Smooth muscle cell (in vitro differentiated cells): ENCODE results near the gene CLDN7. TPM values are rescaled to one million over a fixed set of nuclear protein-coding genes. Genes with fewer than 3 reads are reported as not detected.

Experiments
- DNase-seq: peaks from one replicate; lab custom pipeline; 2025; ENCODE audit not compliant: unreplicated experiment; lab: John Stamatoyannopoulos, UW
- H2AFZ ChIP-seq: fragments of 200-600 bp; sonication (generic); 2 replicates; pipeline ENCODE4 v1.6.0; 2016; ENCODE audit warnings: antibody characterized with exemption, low read depth, mild to moderate bottlenecking
- H3F3A ChIP-seq: fragments of 200-600 bp; sonication (generic); 2 replicates; pipeline ENCODE4 v1.6.0; 2017; ENCODE audit warnings: antibody characterized with exemption, low read depth
- H3K27ac ChIP-seq: fragments of 200-600 bp; sonication (generic); 2 replicates; pipeline ENCODE4 v1.5.1; 2016; ENCODE audit warnings: low read depth, mild to moderate bottlenecking
- H3K27me3 ChIP-seq: fragments of 200-600 bp; sonication (generic); 2 replicates; pipeline ENCODE4 v1.6.1; 2016; ENCODE audit warnings: low read depth, mild to moderate bottlenecking
- H3K36me3 ChIP-seq: fragments of 200-600 bp; sonication (generic); 2 replicates; pipeline ENCODE4 v1.5.1; 2016; ENCODE audit warnings: low read depth
- H3K4me1 ChIP-seq: fragments of 200-600 bp; sonication (generic); 2 replicates; pipeline ENCODE4 v1.5.1; 2016; ENCODE audit warnings: low read depth
- H3K4me2 ChIP-seq: fragments of 200-600 bp; sonication (generic); 2 replicates; pipeline ENCODE4 v1.6.0; 2016; ENCODE audit warnings: mild to moderate bottlenecking
- H3K4me3 ChIP-seq: fragments of 200-600 bp; sonication (generic); 2 replicates; pipeline ENCODE4 v1.5.1; 2016; ENCODE audit warnings: mild to moderate bottlenecking
- H3K79me2 ChIP-seq: fragments of 200-600 bp; sonication (generic); 2 replicates; pipeline ENCODE4 v1.6.0; 2016; ENCODE audit warnings: low read depth, mild to moderate bottlenecking
- H3K9ac ChIP-seq: fragments of 200-600 bp; sonication (generic); 2 replicates; pipeline ENCODE4 v1.6.0; 2016; ENCODE audit warnings: low read depth
- H3K9me3 ChIP-seq: fragments of 200-600 bp; sonication (generic); replicated peaks from 2 replicates; pipeline ENCODE4 v1.5.1; 2016; ENCODE audit warnings: low read depth
- H4K20me1 ChIP-seq: fragments of 200-600 bp; sonication (generic); 2 replicates; pipeline ENCODE4 v1.6.0; 2016; ENCODE audit warnings: low read depth
- WGBS: methylation state at CpG from one replicate; pipeline ENCODE4 v1.1.7; 2016; ENCODE audit warnings: low lambda C conversion rate; 5-methylcytosine and 5-hydroxymethylcytosine counted together
- polyA plus RNA-seq: library from polyadenylated mRNA; unstranded; fragments of >200 nt; fragmentation: Nextera tagmentation; extraction: Ambion mirVana; gene quantifications from 2 replicates; pipeline ENCODE4 v1.2.1, GENCODE V29; 2016
- total RNA-seq: library from RNA; depleted of rRNA; stranded (reverse); fragments of >200 nt; gene quantifications from 2 replicates; pipeline ENCODE4 v1.2.3, GENCODE V29; 2014
- TF ChIP-seq, protein P1 (sequence below): fragments of 200-600 bp; sonication (generic); IDR thresholded peaks from 2 replicates; pipeline ENCODE4 v1.5.1; 2017; ENCODE audit warnings: borderline replicate concordance, mild to moderate bottlenecking, antibody characterized with exemption; ENCODE audit not compliant: insufficient read depth, poor library complexity, severe bottlenecking

CLDN7 gene
- total and polyA plus RNA-seq, 2 experiments from 2014 or later, result 25.2 to 33.7 TPM

DNA sequence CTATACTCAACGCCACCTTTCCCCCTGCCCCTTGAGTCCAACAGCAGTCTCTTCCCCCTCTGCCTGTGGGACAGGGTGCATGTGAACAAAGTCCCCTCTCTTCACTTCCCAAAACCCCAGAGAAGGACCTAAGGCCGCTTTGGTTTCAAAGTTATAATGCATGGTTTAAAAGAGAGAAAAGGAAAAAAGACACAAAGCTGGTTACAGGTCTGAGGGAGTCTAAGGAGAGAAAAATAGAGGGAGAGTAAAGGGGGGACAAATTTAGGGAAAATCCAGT, 18.9 kb downstream of the CLDN7 start:
- peak overlapping the region; percentile 95 for H3K27ac ChIP-seq
- no peaks in the 10 kb centered on the region for H3K27me3 ChIP-seq
- DNase-seq, result no peak
- H3F3A ChIP-seq, result peaks cover 27% of the 10 kb centered on the region
- peak overlapping the region; percentile 84 for H3K4me2 ChIP-seq
- H3K9ac ChIP-seq, result peak overlapping the region; percentile 99
- peaks cover 57% of the 10 kb centered on the region for H3K79me2 ChIP-seq
- 54% methylated on average over 2 of the region's 2 CpGs for WGBS
- H2AFZ ChIP-seq, result peak overlapping the region; percentile 82
- peak overlapping the region; percentile 82 for H3K4me3 ChIP-seq
- TF ChIP-seq, protein P1, sequence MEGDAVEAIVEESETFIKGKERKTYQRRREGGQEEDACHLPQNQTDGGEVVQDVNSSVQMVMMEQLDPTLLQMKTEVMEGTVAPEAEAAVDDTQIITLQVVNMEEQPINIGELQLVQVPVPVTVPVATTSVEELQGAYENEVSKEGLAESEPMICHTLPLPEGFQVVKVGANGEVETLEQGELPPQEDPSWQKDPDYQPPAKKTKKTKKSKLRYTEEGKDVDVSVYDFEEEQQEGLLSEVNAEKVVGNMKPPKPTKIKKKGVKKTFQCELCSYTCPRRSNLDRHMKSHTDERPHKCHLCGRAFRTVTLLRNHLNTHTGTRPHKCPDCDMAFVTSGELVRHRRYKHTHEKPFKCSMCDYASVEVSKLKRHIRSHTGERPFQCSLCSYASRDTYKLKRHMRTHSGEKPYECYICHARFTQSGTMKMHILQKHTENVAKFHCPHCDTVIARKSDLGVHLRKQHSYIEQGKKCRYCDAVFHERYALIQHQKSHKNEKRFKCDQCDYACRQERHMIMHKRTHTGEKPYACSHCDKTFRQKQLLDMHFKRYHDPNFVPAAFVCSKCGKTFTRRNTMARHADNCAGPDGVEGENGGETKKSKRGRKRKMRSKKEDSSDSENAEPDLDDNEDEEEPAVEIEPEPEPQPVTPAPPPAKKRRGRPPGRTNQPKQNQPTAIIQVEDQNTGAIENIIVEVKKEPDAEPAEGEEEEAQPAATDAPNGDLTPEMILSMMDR, result no peak
- H3K9me3 ChIP-seq, result no peaks in the 10 kb centered on the region
- peaks cover 19% of the 10 kb centered on the region for H3K4me1 ChIP-seq
- no peaks in the 10 kb centered on the region for H3K36me3 ChIP-seq
- H4K20me1 ChIP-seq, result no peaks in the 10 kb centered on the region

DNA sequence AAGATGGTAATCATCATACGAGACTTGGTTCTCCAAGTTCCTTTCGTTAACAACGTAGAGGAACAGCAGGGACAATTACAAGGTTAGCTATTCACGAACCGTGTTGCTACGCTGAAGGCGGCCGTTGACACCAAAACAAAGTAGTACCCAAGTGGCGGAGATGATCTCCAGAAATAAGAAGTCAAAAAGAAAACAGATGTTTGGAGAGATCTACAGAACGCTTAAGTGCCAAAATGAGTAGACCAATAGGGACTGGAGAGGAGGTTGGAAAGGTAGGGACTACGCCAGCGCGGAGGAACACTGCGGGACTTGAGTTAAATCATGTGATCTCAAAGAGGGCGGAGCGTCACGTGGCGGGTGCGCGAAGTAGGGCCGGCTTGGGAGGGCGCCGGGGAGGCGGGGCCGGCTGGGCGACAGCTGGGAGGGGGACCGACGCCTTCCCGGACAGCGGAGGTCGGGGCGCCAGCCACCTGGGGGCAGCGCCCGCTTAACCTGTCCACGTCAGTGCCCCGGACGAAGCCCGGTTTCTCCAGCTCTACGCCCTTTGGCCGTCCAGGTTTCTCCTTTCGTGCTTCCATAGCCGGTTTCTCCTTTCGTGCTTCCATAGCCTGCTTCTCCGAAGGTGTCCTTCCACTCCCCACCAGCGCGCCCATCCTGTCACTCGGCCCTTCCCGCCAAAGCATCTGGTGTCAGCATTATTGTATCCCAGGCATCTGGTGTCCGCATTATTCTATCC, 19.4 kb downstream of the CLDN7 start:
- WGBS, result 2% methylated on average over 42 of the region's 49 CpGs
- H3K36me3 ChIP-seq, result no peaks in the 10 kb centered on the region
- H4K20me1 ChIP-seq, result no peaks in the 10 kb centered on the region
- H3K9me3 ChIP-seq, result no peaks in the 10 kb centered on the region
- H2AFZ ChIP-seq, result peak overlapping the region; percentile 82
- TF ChIP-seq, protein P1, result no peak
- peaks cover 27% of the 10 kb centered on the region for H3F3A ChIP-seq
- H3K4me3 ChIP-seq, result peak overlapping the region; percentile 82
- peak overlapping the region; percentile 99 for H3K9ac ChIP-seq
- no peaks in the 10 kb centered on the region for H3K27me3 ChIP-seq
- H3K79me2 ChIP-seq, result peaks cover 54% of the 10 kb centered on the region
- peak overlapping the region; percentile 84 for H3K4me2 ChIP-seq
- peak; percentile 85 for DNase-seq
- peak overlapping the region; percentile 95 for H3K27ac ChIP-seq
- peaks cover 19% of the 10 kb centered on the region for H3K4me1 ChIP-seq

DNA sequence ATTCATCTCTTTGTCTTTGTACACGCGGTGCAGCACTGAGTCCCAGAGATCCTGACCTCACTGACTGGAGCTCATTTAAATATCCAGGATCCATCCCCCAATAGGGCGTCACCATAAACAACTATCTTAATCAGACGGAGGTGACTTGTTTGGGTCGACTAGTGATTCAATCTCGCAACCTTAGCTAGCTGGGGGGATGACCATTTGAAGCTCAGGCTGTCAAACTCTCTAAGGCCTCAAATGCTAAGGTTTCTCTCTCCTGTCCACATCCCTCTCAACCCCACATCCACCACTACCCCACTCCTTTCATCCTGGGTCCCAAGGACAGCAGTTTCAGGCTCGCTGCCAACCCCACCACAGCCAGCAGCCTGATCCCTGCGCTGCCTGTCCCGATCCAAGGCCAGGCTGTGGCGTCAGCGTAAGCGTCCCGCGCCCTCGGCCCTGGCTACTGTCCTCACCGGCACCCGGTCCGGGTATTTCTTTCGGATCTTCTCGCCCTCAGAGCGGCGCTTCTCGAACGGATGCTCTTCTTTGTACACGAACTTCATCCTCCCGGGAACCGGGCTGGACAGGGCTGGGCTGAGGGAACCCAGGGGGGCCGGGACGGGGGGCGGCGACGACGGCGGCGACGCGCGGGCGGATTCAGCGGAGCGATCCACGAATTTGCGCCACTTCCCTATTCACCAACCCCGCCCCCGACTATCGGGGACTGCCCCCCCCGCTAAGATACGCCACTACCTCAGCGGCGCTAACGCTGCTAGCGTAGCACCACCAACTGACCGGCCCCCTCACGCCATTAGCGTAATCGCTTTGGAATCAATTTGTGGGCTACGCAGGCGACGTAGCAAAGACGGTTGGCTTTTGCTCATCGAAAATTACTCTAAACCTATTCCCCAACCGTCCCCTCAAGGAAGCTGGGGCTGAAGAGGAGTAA, 20.2 kb downstream of the CLDN7 start, which contains the start of gene GABARAP:
Gene GABARAP, minus strand, starts transcription at position 667 of the 934 bp plus-strand sequence. Its CDS starts 119 bp downstream, at position 548.
- H3K27ac ChIP-seq, result peak within 1 kb of the TSS; percentile 95
- H3K36me3 ChIP-seq, result no peaks in the 10 kb centered on the region
- no peaks in the 10 kb centered on the region for H3K9me3 ChIP-seq
- H3F3A ChIP-seq, result peaks cover 30% of the 10 kb centered on the region
- peak within 1 kb of the TSS; percentile 82 for H2AFZ ChIP-seq
- H4K20me1 ChIP-seq, result peaks cover 6% of the 10 kb centered on the region
- H3K27me3 ChIP-seq, result no peaks in the 10 kb centered on the region
- peak within 1 kb of the TSS; percentile 84 for H3K4me2 ChIP-seq
- WGBS, result under 1% methylated on average over 48 of the region's 62 CpGs
- peak within 1 kb of the TSS; percentile 82 for H3K4me3 ChIP-seq
- peaks cover 52% of the 10 kb centered on the region for H3K79me2 ChIP-seq
- peak; percentile 90 for DNase-seq
- H3K4me1 ChIP-seq, result peaks cover 24% of the 10 kb centered on the region
- TF ChIP-seq, protein P1, result no peak
- peak within 1 kb of the TSS; percentile 99 for H3K9ac ChIP-seq
